ENCODE data around the gene PLEKHA7. TPM values are rescaled to one million over a fixed set of nuclear protein-coding genes. Genes with fewer than 3 reads are reported as not detected.
A peak's percentile ranks its signal among the peaks of the same experiment; 100 is the strongest.

PLEKHA7 gene
- total RNA-seq, 1 donor from 2014 or later: 4.8 TPM

DNA sequence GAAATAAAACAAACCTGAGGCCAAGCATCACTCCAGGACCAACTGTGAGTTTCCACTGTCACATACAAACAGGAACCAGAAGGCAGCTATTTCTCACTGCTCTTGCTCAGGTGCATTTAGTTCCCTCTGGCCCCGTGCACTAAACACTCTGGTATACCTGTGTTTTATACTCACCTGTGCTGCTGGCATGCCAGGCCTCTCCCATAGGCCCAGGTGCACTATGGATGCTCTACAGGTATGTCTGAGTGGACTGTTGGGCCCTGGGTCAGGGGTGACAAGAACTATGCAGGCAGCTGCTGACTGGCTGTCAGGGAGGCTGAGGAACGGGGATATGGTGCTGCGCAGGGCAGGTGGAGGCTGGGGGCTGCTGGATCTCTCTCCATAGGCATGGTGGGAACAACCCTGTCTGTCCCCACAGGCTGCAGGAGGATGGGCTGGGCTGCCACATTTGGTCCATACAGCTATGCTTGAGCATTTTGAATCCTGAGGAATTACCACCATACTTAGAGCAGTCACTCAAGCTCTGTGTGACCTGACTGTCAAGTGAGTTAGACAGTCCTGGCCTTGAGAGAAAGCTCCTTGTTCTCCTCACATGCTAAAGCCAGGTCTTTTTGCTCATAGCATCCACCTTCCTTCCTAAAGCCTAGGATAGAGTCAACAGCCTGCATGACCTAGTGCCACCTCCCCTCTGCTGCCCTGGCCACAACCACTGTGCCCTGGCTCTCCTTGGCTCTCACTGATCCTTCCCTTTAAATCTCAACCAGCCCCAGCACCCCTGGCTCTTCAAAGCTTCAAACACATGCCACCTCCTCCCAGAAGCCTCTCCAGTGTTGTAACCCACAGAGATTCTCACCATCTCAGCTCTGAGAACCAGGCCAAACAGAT lies 202.8 kb downstream of the PLEKHA7 start:
- no peak for DNase-seq (ENCODE audit: low read depth in 2 of 2)

DNA sequence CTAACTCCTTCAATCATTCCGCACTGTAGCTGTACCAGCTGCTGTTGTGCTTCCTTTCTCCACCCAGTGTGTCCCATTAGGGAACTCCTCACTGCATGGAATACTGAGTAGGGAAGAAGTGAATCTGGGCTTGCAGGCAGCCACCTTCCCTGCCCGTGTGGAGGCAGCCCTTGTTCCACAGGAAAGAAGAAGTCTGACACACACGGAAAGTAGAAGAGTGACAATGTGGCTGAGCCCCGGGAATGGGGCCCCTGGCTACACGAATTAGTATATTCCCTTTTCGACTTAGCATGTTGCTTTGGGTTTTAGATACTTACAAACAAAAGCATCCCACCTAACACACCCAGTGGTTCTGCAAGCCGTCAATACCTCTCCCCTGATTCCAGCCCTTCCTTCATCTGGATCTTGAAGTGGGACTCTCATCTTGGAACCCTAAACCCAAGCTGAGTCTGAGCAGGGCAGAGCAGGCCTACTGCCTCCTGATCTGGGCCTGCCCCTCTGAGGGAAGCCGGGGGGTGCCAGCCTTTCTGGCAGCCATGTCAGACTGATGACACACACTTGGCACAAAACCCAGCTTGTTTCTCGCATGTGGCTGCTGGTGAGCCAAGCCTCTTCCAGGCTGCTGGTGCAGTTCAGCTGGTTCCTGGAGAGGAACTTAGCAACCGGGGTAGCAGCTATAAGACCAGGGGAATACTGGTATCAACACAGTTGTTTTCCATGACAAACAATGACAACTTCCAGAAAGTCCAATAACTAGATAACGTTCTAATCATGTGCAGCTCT lies 204.1 kb downstream of the PLEKHA7 start:
- DNase-seq (ENCODE audit: low read depth in 2 of 2): peak; percentile 69 to 71

DNA sequence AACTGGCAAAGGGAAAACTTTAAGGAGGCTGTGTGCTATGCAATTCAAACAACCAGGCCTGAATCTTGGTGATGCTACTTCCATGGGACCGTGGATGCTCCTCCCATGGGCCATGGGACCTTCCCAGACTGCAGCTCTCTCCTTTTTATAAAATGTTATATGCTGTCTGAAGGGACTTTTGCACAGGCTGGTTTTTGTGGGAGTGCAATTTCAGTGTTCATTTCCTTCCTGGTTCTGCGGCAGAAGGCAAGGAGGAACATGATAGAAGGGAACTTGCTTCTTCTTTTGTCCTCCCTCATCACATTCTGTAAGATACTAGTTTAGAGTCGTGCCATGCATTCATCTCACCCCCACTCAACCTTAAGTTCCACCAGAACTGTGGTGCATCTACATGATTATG lies 206.9 kb downstream of the PLEKHA7 start:
- no peak for DNase-seq (ENCODE audit: low read depth in 2 of 2)

DNA sequence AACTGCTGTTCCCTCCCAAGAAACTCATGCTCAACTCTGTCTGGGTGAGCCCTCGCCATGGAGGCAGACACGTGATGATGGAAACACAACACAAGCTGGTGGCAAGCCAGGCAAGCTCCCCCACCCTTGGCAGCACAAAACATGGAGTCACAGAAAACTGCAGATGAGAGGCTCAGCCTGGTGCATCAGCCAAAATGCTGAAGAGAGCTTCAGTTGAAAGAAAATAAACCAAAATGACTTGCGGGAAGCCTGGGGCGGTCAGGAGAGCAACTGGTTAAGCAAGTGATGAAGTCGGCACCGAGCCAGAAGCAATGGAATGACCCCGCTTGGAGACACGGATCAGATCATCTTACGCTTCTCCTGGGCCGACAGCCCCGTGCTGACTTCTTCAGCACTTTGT lies 207.4 kb downstream of the PLEKHA7 start:
- DNase-seq (ENCODE audit: low read depth in 2 of 2): no peak

DNA sequence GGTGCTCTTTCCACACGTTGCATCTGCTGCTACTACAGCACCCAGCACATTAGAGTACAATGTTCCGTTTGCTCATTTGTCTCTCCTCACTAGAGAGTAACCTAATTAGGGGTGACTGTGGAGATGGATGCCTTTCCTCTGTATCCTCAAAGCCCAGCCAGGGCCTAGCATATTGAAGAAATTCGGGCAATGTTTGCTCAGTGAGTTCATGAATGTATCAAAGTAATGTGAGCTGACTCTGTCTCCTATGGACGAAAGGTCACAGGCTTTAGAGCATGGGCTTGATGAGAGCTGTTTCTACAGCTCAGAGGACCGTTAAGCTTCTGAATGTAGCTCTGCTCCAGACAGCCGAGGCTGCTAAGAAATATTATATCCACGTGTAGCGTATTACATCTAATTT lies 208.3 kb downstream of the PLEKHA7 start:
- no peak for DNase-seq (ENCODE audit: low read depth in 2 of 2)

DNA sequence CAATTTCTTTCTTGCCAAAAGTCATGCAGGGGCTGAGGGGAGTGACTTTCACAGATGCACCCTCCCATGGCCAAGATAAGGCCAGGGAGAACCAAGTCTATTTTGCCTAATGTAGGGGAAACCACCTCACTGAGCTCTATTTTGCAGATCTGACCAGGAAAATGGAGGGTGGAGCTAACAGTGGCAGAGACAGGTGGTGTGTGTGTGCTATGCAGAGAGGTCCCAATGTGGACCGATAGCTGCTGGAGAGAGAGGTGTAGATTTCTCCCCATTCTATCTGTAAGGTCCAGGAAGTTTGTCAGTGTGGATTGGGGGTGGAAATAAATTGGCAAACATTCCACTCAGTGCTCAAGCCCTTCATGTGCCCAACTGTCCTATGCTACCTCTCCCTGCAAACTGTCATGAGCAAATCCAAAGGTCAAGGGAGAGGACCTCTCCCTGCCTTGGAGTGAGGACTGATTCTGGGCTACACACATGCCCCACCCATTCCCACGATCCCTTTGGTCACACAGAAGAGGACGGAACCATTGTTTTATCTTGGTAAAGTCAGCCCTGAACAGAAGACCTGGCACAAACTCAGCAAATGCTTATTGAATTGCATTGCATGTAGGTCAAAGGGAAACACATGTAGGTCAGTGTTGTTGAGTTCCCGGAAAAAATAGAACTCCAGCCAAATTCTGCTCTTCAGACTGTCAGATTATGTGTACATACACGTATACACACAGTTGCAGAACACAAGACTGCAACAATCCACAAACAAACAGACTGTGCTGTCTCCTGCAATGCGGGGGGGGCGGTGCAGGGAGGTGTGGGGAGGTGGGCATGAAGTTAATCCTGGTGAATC lies 209.9 kb downstream of the PLEKHA7 start:
- DNase-seq (ENCODE audit: low read depth in 2 of 2): peak; percentile 77 to 88

DNA sequence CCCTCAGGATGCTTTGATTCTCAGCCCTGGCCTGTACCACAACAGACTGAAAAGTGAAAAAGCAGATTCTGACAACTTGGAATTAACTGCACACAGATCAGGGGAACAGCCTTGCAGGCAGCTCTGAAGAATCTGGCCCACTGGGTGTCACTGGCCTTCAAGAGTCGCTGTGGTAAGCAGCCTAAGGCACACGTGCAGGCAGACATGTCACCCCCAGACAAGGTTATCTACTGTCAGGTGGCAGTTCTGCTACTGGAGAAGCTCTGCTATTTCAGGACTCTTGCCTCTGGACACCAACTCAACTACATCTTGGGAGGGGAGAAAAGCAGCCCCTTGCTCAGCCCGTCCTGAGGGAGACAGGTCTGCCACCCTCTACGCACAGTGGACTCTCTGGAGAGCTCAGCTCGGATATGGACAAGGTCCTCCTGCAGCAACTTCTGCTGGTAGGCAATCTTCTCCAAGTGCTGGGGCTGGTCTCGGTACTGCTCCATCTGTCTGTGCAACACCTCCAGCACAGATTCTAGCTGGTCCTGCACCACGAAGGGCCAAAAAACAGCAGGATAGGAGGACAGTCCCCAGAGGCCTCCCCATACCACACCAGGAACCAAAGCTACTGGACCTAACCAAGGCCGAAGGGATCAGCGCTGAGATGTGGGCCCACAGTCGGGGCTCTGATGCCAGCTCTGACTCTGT lies 212.8 kb downstream of the PLEKHA7 start:
- DNase-seq (ENCODE audit: low read depth in 2 of 2): no peak

DNA sequence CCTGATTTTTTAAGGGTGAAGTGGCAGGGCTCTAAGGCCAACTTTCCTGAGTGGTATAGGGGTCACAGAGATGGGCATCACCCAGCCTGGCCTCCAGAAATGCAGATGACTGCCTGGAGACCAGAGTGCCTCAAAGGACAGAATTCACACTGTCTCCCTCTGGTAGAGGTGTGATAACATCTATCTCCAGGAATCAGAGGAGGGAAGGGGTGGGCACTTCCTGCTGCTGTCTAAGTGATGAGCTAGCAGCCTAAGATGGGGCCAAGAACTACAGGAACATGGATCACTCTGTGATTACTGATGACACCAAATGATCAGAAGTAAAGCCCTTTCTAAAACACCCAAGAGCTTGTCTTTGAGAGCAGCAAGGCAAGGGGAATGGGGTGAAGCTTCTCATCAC lies 213.8 kb downstream of the PLEKHA7 start:
- peak in 1 of 2 donors; percentile 24 for DNase-seq (ENCODE audit: low read depth in 2 of 2)

DNA sequence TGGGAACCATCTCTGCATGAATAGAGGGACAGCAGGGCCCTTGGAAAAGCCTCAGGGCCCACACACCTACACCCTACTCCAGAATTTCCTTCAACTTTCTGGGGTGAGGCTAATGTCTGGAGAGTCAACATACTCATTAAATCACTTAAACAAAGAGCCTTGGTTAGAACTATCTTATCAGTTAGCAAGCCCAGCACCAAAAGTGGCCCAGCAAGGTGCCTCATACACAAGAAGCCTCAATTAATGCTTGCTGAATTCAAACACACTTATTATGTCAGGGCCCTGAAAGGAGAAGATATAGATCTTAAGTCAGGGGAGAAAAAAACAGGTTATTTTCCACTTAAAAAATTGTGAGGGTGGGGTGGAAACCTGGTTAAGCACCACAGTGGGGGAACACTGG lies 214.3 kb downstream of the PLEKHA7 start:
- no peak for DNase-seq (ENCODE audit: low read depth in 2 of 2)

DNA sequence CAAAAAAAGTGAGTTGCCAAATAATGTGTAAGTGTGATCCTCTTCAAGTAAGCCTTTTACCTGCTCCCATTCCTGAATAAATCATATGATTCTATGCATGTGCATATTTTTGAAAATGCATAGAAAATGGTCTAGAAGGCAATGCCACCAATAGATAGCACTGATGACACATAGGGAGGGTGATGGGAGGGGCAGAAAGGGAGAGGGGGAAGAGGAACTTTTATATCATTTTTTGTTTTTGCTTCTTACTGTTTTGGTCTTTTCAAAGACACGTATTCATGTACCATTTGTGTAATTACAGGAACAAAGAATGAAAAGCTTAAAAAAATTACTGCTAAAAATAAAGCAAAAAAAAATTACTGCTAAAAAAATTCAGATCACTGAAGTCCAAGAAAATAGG lies 215.0 kb downstream of the PLEKHA7 start:
- DNase-seq (ENCODE audit: low read depth in 2 of 2): no peak

DNA sequence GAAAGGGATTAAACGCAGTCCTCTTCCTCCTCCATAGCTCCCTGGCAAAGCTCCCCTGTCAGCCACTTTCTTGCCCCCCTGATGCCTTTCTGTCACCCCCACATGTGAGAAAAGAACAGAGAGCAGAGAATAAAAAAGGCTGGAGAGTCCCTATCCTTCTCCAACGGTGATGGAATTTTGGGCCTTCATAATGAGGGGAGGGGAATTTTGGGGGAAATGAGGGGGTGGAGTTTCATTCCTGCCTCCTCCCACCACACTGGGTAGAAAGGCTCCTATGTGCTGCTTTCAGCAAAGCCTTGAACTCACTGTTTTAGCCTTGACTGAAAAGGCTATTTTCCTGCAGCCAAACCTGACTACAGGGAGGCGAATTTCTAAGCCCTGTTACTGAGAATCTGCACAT lies 216.4 kb downstream of the PLEKHA7 start:
- DNase-seq (ENCODE audit: low read depth in 2 of 2): no peak

DNA sequence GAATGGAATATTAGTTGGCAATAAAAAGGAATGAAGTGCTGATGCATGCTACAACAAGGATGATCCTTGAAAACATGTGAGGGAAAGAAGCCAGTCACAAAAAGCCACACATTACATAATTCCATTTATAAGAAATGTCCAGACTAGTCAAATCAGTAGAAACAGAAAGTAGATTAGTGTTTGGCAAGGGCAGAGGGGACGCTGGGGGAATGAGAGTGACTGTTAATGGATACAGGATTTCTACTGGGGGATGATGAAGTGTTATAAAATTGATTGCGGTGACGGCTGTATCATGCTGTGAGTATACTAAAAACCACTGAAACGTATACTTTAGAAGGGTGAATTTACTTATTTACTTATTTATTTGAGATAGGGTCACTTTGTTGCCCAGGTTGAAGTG lies 217.9 kb downstream of the PLEKHA7 start:
- DNase-seq (ENCODE audit: low read depth in 2 of 2): no peak

DNA sequence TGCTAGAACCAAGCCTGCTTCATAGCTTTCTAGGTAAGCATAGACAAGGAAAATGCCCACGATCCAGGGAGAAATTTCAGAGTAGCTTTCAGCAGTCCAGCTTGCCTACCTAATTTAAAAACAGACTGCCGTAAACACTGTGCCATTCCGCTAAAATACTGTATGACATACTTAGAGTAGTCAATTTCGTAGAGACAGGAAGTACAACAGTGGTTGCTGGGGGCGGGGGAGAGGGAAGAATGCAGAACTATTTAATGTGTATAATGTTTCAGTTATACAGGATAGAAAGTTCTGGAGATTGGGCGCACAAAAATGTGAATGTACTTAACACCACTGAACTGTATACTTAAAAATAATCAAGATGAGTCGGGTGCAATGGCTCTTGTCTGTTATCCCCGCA lies 219.1 kb downstream of the PLEKHA7 start:
- DNase-seq (ENCODE audit: low read depth in 2 of 2): no peak

DNA sequence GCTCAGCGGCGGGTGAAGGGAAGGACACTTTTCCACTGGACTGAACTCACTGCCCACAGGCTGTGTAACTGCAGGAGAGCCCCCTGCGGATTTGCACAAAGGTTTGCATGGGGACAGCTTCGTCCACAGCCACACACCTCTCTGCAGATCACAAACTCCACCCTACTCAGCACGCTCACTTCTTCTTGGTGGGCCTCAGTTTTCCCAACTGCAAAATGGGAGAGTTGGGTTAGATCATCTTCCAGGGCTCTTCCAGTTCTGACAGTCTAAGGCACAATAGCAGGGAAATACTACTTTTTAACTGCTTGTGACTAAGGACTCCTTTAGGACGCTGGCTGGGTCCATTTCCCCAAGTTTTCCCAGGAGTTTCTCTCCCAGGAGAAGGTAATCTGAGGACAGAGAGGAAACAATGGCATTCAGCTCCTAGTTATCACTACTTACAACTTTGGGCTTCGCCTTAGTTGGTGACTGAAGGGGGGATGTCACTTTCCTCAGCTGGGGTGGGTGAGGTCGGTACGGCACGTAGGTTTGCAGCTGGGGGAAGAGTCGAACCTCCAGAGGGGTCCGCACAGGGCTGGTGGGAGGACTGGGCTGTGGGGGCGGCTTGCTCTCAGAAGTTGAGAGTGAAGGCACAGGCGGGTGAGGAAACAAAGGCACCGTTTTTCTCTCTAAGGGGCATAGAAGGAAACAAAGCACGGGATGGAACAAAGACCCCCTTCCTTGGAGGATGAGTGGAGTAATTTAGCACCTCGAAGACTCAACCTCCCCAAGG lies 220.0 kb downstream of the PLEKHA7 start:
- DNase-seq (ENCODE audit: low read depth in 2 of 2): no peak

DNA sequence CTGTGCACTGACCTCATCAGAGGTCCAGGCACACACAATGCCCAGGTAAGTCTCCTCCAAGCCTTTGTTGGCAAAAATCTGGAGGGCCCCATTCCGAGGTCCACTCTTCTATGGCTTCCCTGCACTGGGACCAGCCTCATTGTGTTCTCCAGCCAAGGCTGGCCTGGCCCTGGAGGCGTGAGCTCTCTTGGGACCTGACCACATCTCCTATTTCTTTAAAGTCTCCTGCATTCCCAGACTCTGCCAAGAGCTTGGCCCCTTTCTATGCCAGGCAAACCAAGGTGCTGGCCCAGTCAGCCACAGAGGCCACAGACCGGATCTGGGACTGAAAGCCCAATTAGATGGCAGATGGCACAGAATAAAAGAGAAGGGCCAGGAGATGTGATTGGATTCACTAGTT lies 220.7 kb downstream of the PLEKHA7 start:
- DNase-seq (ENCODE audit: low read depth in 2 of 2): no peak

DNA sequence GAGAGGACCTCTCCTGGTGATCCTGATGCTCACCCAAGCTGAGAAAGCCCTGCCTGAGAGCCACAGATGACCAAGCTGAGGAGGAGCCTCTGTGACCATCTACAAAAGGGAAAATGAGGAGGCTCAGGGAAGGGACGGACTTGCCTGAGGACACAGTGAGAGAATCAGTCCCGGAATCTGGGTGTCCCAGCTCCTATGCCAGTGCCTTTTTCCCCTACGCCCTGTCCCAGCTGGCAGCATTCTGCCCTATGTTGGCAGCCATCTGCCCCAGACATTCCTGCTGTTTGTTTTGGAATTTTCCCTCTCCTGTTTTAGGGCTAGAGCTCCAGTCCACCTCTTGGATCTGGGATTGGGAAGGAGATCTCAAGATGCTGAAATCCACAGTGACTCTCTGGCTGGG lies 221.2 kb downstream of the PLEKHA7 start:
- DNase-seq (ENCODE audit: low read depth in 2 of 2): no peak

DNA sequence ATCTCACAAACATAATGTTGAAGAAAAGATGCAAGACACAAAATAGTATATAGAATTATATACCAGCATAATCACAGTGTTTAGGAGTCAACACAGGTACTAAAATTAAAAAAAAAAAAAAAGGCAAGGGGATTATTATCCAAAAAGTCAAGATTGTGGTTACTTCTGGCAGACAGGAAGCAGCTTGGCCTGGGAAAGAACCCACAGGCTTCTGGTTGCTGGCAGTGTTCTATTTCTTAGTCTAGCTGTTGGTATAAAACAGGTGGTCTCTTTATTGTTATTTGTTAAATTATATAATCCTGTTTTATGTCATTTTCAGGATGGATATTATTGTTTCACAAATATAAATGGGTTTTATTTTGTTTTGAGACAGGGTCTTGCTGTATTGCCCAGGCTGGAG lies 221.8 kb downstream of the PLEKHA7 start:
- peak in 1 of 2 donors; percentile 72 for DNase-seq (ENCODE audit: low read depth in 2 of 2)

DNA sequence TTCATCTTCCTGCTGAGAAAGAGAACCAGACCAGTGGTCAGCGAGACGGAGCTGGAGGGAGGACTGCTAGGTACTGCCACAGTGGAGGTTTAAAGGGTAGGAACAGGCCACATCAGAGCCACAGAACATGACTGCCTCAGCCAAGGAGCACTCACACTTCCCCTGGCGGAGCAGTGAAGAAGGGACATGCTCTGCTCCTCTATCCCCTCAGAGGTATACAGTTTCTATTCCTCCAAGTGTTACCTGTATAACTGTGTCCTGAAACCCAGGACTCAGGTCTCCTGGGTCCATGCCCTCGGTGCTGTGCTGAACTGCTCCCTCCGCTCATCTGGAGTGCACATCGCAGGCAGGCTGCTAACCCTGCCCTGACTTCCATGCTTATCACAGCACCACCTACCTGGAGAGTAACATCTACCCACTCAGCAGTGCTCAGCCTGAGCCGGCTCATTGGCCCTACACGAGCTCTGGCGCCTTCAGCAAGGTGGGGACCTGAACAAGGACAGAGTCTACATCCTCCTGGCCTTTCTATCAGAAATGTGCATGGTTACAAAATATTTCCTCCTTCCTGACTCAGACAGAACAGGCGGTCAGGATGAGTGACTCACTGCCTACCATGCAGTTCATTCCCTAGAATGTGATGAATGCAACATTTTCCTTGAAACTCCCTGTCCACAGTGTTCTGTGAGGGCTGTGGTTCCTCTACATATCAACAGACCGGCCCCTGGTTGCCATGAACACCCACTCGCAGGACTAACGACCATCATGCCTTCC lies 222.8 kb downstream of the PLEKHA7 start:
- peak; percentile 94 to 96 for DNase-seq (ENCODE audit: low read depth in 2 of 2)

DNA sequence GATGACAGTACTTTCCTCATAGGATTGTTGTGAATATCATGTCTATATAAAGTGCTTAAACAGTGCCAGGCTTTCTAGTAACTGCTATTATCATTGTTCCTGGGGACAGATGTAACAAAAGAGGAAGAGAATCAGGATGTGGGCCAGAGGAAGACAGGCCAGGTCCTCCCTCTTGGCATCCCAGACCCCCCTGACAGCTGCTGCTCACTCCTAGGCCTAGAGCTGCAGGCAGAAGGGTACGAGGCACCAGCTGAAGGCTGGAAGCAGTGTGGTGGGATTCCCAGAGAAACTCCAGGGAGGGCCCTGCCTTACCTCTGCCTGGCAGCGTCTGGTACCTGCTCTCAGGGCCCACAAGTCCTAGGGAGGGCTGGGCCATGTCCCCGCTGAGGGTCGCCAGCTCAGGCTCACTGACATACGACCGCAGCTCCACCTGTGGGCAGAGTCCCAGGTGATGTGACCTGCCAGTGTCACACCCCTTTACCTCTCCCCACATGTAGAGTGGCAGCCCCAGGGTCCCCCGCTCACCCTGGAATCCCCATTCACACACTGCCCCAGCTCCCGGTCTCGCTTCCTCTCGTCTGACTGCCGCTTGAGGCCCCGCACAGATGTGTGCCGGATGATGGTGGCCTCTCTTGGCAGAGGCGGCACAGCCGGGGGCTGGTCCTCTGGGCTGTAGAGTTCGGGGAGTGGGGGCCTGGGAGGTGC lies 223.6 kb downstream of the PLEKHA7 start:
- DNase-seq (ENCODE audit: low read depth in 2 of 2): peak in 1 of 2 donors; percentile 38

Data from lung microvascular endothelial cell (primary cell).